Activated CD4-positive, alpha-beta T cell treated with anti-CD3 and anti-CD28 coated beads for 36 hours (primary cell): ENCODE measurements around the gene HAP1. TPM values are rescaled to one million over a fixed set of nuclear protein-coding genes. Genes with fewer than 3 reads are reported as not detected.
"Not testable (repeated sequence)": the region's sequence is repeated elsewhere in the genome, so short reads cannot be mapped to it uniquely, and the experiment has no call there.

Experiments used
- ATAC-seq: fragments of 200-7000 bp; cut with Tn5 transposase; one replicate; pipeline ENCODE4 v1.10.0; 2021; ENCODE audit warnings: mild to moderate bottlenecking, moderate library complexity
- CTCF ChIA-PET: fragments of 350-600 bp; sonication (Branson Sonifier 250); formaldehyde crosslinking; loops from one replicate; lab custom pipeline; 2021; ENCODE audit warnings: antibody characterized with exemption; lab: Charles Lee
- POLR2A ChIA-PET: fragments of 350-600 bp; sonication (Branson Sonifier 250); formaldehyde crosslinking; loops from one replicate; lab custom pipeline; 2021; ENCODE audit warnings: antibody characterized with exemption, inconsistent platforms; lab: Charles Lee
- DNase-seq: peaks from one replicate; pipeline ENCODE4 v3.0.0-alpha.2; 2020
- H3K27ac Mint-ChIP-seq: one replicate; pipeline ENCODE4 v1.8.0; 2021; ENCODE audit warnings: mixed read lengths
- H3K27me3 Mint-ChIP-seq: one replicate; pipeline ENCODE4 v1.8.0; 2021; ENCODE audit warnings: mixed read lengths
- H3K36me3 Mint-ChIP-seq: one replicate; pipeline ENCODE4 v1.8.0; 2021; ENCODE audit warnings: low read depth, mixed read lengths
- H3K4me1 Mint-ChIP-seq: one replicate; pipeline ENCODE4 v1.8.0; 2021; ENCODE audit warnings: mixed read lengths
- H3K4me3 Mint-ChIP-seq: one replicate; pipeline ENCODE4 v1.8.0; 2021; ENCODE audit warnings: mild to moderate bottlenecking, moderate library complexity, mixed read lengths
- H3K9me3 Mint-ChIP-seq: one replicate; pipeline ENCODE4 v1.8.0; 2021; ENCODE audit warnings: low read depth, mixed read lengths
- intact Hi-C, 2 experiments: fragments of 100-400 bp; cut with DNase I in 1 of 2; cut with micrococcal nuclease in 1 of 2; formaldehyde crosslinking; loops; one replicate each; pipeline versions ENCODE4 v1.14.2 to v1.15.1; 2022 to 2024; cut with DNase I, micrococcal nuclease
- total RNA-seq, 2 experiments: library from RNA; stranded (reverse); gene quantifications; one replicate each; pipeline ENCODE4 v1.2.3, GENCODE V29; 2021

HAP1 gene, protein sequence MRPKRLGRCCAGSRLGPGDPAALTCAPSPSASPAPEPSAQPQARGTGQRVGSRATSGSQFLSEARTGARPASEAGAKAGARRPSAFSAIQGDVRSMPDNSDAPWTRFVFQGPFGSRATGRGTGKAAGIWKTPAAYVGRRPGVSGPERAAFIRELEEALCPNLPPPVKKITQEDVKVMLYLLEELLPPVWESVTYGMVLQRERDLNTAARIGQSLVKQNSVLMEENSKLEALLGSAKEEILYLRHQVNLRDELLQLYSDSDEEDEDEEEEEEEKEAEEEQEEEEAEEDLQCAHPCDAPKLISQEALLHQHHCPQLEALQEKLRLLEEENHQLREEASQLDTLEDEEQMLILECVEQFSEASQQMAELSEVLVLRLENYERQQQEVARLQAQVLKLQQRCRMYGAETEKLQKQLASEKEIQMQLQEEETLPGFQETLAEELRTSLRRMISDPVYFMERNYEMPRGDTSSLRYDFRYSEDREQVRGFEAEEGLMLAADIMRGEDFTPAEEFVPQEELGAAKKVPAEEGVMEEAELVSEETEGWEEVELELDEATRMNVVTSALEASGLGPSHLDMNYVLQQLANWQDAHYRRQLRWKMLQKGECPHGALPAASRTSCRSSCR
- not detected for total RNA-seq

DNA sequence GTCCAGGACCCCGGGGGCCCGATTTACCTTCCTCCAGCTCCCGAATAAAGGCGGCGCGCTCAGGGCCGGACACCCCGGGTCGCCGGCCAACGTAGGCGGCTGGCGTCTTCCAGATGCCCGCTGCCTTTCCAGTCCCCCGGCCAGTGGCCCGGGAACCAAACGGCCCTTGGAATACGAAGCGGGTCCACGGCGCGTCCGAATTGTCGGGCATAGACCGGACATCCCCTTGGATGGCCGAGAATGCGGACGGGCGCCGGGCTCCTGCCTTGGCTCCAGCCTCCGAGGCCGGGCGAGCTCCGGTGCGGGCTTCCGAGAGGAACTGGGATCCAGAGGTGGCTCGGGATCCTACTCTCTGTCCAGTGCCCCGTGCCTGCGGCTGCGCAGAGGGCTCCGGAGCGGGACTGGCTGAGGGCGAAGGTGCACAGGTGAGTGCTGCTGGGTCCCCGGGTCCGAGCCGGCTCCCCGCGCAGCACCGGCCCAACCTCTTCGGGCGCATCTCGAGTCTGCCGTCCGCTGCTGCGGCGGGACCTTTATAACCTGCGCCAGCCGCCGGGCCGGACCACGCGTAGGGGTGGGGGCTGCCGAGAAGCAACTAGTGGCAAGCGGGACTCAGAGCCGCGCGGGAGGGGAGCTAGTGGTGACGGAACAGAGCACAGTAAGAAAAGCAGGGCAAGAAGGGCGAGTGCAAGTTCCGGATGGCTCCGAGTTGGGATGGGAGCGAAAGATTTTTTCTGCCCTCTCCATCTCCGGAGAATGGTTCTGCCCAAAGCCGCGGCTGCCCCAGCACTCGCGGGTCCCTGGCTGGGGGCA is at the start of gene HAP1:
HAP1 (minus strand) TSS at position 505 of the 810 bp plus-strand sequence; CDS start at position 496, 9 bp downstream.
- Mint-ChIP-seq H3K36me3 (no peaks in the 10 kb centered on the region), H3K4me3 (no peak within 1 kb of the TSS), H3K9me3 (no peaks in the 10 kb centered on the region), H3K4me1 (peaks cover 5% of the 10 kb centered on the region), H3K27me3 (peaks cover 45% of the 10 kb centered on the region), H3K27ac (no peak within 1 kb of the TSS)
- ATAC-seq (no peak), DNase-seq (peak; percentile 37)
- CTCF ChIA-PET, result interaction anchor here (1.1 to 1.2 kb wide), 2 partner anchors 68 to 72 kb away, joined by 3 read pairs; no protein-coding TSS in a partner anchor
- POLR2A ChIA-PET, result no interaction called here
- intact Hi-C loops, result loop anchor here in 1 of 2 experiments (10.0 kb wide), 1 partner anchor 130 kb away; the partner anchor contains the start of gene KLHL11

DNA sequence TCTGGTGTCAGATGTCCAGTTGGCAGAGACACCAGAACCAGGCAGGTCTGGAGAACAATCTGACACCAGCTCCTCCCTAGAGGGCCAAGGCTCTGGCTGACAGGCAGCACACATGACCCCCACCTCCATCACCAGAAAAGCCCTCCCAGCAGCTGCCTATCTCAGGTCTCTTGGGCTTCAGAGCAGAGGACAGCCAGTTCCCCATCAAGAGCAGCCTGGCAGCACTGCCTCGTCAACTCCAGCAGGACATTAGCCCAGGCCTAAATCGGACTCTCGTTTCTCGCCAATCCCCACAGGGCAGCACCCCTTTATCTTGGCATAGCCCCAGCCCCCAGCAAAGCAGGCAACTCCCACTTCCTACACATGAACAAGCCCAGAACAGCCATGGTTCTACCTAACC is 47.7 kb upstream of the HAP1 start:
- ChIA-PET CTCF (interaction anchor here (0.6 kb wide), 1 partner anchor 72 kb away, joined by 5 read pairs; no protein-coding TSS in a partner anchor), POLR2A (no interaction called here)
- DNase-seq, result no peak
- Mint-ChIP-seq H3K4me1 (peaks cover 3% of the 10 kb centered on the region), H3K27ac (no peak overlapping the region), H3K9me3 (no peaks in the 10 kb centered on the region), H3K27me3 (peaks cover 16% of the 10 kb centered on the region), H3K36me3 (no peaks in the 10 kb centered on the region), H3K4me3 (no peak overlapping the region)
- ATAC-seq, result no peak
- intact Hi-C loops, result no loop called here

GRCh38 chr17:41781404-41782110 is 47.1 kb upstream of the HAP1 start:
- ATAC-seq, result no peak
- Mint-ChIP-seq H3K36me3 (no peaks in the 10 kb centered on the region), H3K27me3 (peaks cover 14% of the 10 kb centered on the region), H3K4me3 (no peak overlapping the region), H3K27ac (no peak overlapping the region), H3K4me1 (no peaks in the 10 kb centered on the region), H3K9me3 (no peaks in the 10 kb centered on the region)
- intact Hi-C loops, result no loop called here
- ChIA-PET CTCF (interaction anchor here (0.6 to 1.3 kb wide), 3 partner anchors 20 to 71 kb away, joined by 4 to 6 read pairs (median 5); no protein-coding TSS in a partner anchor), POLR2A (interaction anchor here (0.7 kb wide), 1 partner anchor 40 kb away, joined by 4 read pairs; no protein-coding TSS in a partner anchor)
- DNase-seq, result no peak

GRCh38 chr17:41779954-41780353 is 45.5 kb upstream of the HAP1 start:
- CTCF ChIA-PET, result interaction anchor here (0.7 kb wide), 1 partner anchor 54 kb away, joined by 3 read pairs; no protein-coding TSS in a partner anchor
- Mint-ChIP-seq H3K4me3 (no peak overlapping the region), H3K9me3 (no peaks in the 10 kb centered on the region), H3K27ac (no peak overlapping the region), H3K4me1 (no peaks in the 10 kb centered on the region), H3K36me3 (no peaks in the 10 kb centered on the region), H3K27me3 (peaks cover 11% of the 10 kb centered on the region)
- DNase-seq (no peak), ATAC-seq (no peak)
- intact Hi-C loops, result no loop called here
- POLR2A ChIA-PET, result no interaction called here

- DNase-seq, result no peak
- no peak overlapping the region for H3K4me3 Mint-ChIP-seq
- H3K27me3 Mint-ChIP-seq, result no peaks in the 10 kb centered on the region
- no peaks in the 10 kb centered on the region for H3K4me1 Mint-ChIP-seq
- intact Hi-C loops, result no loop called here
- no peaks in the 10 kb centered on the region for H3K36me3 Mint-ChIP-seq
- no peak for ATAC-seq
- CTCF ChIA-PET, result interaction anchor here (0.8 to 2.0 kb wide), 2 partner anchors 9 to 82 kb away, joined by 3 to 13 read pairs; partner anchors contain the start of gene JUP
- POLR2A ChIA-PET, result no interaction called here
- H3K9me3 Mint-ChIP-seq, result no peaks in the 10 kb centered on the region
- no peak overlapping the region for H3K27ac Mint-ChIP-seq
Observed at GRCh38 chr17:41777574-41778188, 43.2 kb upstream of the HAP1 start.

- Mint-ChIP-seq H3K4me1 (no peaks in the 10 kb centered on the region), H3K9me3 (no peaks in the 10 kb centered on the region), H3K27ac (no peak overlapping the region), H3K36me3 (no peaks in the 10 kb centered on the region), H3K27me3 (no peaks in the 10 kb centered on the region), H3K4me3 (no peak overlapping the region)
- no peak for DNase-seq
- intact Hi-C loops, result no loop called here
- POLR2A ChIA-PET, result no interaction called here
- CTCF ChIA-PET, result interaction anchor here (0.6 to 2.0 kb wide), 2 partner anchors 9 to 450 kb away, joined by 3 to 13 read pairs; partner anchors contain the start of gene JUP
- no peak for ATAC-seq
Observed at GRCh38 chr17:41777157-41777573, 42.7 kb upstream of the HAP1 start.

- H3K36me3 Mint-ChIP-seq, H3K9me3 Mint-ChIP-seq, H3K27me3 Mint-ChIP-seq, DNase-seq, H3K4me3 Mint-ChIP-seq, H3K4me1 Mint-ChIP-seq, ATAC-seq, intact Hi-C loops, H3K27ac Mint-ChIP-seq, POLR2A ChIA-PET: not testable (repeated sequence)
- CTCF ChIA-PET, result interaction anchor here (0.6 kb wide), 1 partner anchor 89 kb away, joined by 3 read pairs; the partner anchor contains the start of gene KLHL11
Observed at GRCh38 chr17:41776262-41776900, 41.9 kb upstream of the HAP1 start.

DNA sequence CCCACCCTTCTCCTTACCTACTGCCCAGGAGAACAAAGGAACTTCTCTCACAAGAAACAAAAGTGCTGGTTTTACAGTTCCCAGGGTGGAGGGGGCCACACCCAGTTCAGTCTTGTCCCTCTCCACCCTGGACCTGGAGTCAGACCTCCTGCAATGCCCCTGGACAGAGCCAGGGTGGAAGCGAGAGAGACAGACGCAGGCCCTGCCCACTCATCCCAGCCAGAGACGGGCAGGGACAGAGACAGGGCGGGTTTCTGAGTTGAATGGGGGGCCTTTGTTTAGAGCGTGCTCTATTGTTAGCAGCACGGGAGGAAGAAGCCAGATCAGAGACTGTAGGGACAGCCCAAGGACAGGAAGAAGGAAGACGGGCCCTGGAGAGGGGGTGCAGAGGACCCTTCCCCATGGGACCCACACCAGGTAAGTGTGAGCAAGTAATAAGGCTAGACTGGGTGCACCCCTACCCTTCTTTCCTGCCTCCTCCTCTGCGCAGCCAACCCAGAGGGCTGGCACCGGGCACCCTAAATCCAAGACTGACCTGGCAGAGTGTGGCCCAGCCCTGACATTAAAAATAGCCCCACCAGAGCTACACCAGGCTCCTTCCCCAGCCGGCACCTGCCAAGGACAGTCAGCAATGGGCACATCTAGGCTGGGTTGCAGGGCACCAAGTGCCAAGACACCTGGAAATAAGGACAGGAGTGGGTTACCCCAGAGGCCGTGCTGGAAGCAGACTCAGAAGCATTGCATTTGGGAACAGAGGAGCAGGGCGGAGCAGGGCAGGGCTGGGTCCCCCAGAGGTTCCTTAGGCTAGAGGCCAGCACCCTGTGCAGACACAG is 41.2 kb upstream of the HAP1 start:
- H3K27ac Mint-ChIP-seq, result no peak overlapping the region
- H3K27me3 Mint-ChIP-seq, result no peaks in the 10 kb centered on the region
- CTCF ChIA-PET, result interaction anchor here (0.6 kb wide), 1 partner anchor 90 kb away, joined by 3 read pairs; the partner anchor contains the start of gene KLHL11
- no peaks in the 10 kb centered on the region for H3K4me1 Mint-ChIP-seq
- H3K4me3 Mint-ChIP-seq, result no peak overlapping the region
- no peak for ATAC-seq
- no peak for DNase-seq
- intact Hi-C loops, result no loop called here
- POLR2A ChIA-PET, result no interaction called here
- no peaks in the 10 kb centered on the region for H3K36me3 Mint-ChIP-seq
- H3K9me3 Mint-ChIP-seq, result no peaks in the 10 kb centered on the region

- H3K4me3 Mint-ChIP-seq, result no peak overlapping the region
- ChIA-PET POLR2A (no interaction called here), CTCF (no interaction called here)
- ATAC-seq (no peak), DNase-seq (no peak)
- no peaks in the 10 kb centered on the region for H3K9me3 Mint-ChIP-seq
- H3K27me3 Mint-ChIP-seq, result no peaks in the 10 kb centered on the region
- H3K4me1 Mint-ChIP-seq, result no peaks in the 10 kb centered on the region
- no peak overlapping the region for H3K27ac Mint-ChIP-seq
- H3K36me3 Mint-ChIP-seq, result no peaks in the 10 kb centered on the region
- intact Hi-C loops, result no loop called here
Observed at GRCh38 chr17:41773731-41774193, 39.3 kb upstream of the HAP1 start.
